SU-DHL-6 (cell line): ENCODE data around the gene APBB2.

ENCODE experiments used
- H2AFZ ChIP-seq: fragments of 200-600 bp; sonication (generic); 2 replicates; pipeline ENCODE4 v1.6.1; 2014; ENCODE audit warnings: low read depth, mild to moderate bottlenecking, moderate library complexity, mixed read lengths, antibody characterized with exemption, low read length; ENCODE audit not compliant: severe bottlenecking
- H3F3A ChIP-seq: fragments of 200-600 bp; shearing (Covaris generic); 2 replicates; pipeline ENCODE4 v1.6.0; 2016; ENCODE audit warnings: antibody characterized with exemption, mild to moderate bottlenecking; ENCODE audit not compliant: insufficient read depth
- H3K27ac ChIP-seq: fragments of 200-600 bp; sonication (generic); 2 replicates; pipeline ENCODE4 v1.5.1; 2016; ENCODE audit warnings: low read depth, mild to moderate bottlenecking, low read length, moderate library complexity, mixed read lengths
- H3K27me3 ChIP-seq: fragments of 200-600 bp; sonication (generic), shearing (Covaris generic); 2 replicates; pipeline ENCODE4 v1.6.0; 2014; ENCODE audit warnings: mild to moderate bottlenecking, low read length
- H3K36me3 ChIP-seq: fragments of 200-600 bp; sonication (generic); 2 replicates; pipeline ENCODE4 v1.6.1; 2014; ENCODE audit warnings: mild to moderate bottlenecking, low read length, mixed read lengths
- H3K4me2 ChIP-seq: fragments of 300-600, 200-600 bp; shearing (Covaris generic), sonication (generic); 2 replicates; pipeline ENCODE4 v1.6.0; 2014; ENCODE audit warnings: low read length, low read depth, mild to moderate bottlenecking; ENCODE audit not compliant: poor library complexity, severe bottlenecking
- H3K4me3 ChIP-seq: fragments of 200-600 bp; sonication (generic); 2 replicates; pipeline ENCODE4 v1.5.1; 2014; ENCODE audit warnings: antibody characterized with exemption, low read length, mild to moderate bottlenecking, mixed read lengths; ENCODE audit not compliant: insufficient read depth, poor library complexity, severe bottlenecking
- H3K79me2 ChIP-seq: fragments of 200-600 bp; sonication (generic); 2 replicates; pipeline ENCODE4 v1.6.1; 2014; ENCODE audit warnings: mild to moderate bottlenecking, low read length, moderate library complexity; ENCODE audit not compliant: insufficient read depth
- H3K9ac ChIP-seq: fragments of 200-600 bp; sonication (generic); 2 replicates; pipeline ENCODE4 v1.7.0; 2014; ENCODE audit warnings: mild to moderate bottlenecking, low read length
- H3K9me2 ChIP-seq: fragments of 200-600 bp; sonication (generic); replicated peaks from 2 replicates; pipeline ENCODE4 v1.6.1; 2014; ENCODE audit warnings: low read length; ENCODE audit not compliant: insufficient read depth
- H3K9me3 ChIP-seq: fragments of 200-600 bp; sonication (generic); 2 replicates; pipeline ENCODE4 v1.6.1; 2014; ENCODE audit warnings: low read length, mixed read lengths; ENCODE audit not compliant: insufficient read depth
- H4K20me1 ChIP-seq: fragments of 200-600 bp; sonication (generic); 2 replicates; pipeline ENCODE4 v1.6.1; 2014; ENCODE audit warnings: low read depth, mild to moderate bottlenecking, antibody characterized with exemption, low read length, moderate library complexity, mixed read lengths
- EZH2phosphoT487 ChIP-seq: fragments of 200-600 bp; sonication (generic), shearing (Covaris generic); conservative IDR thresholded peaks from 2 replicates; pipeline ENCODE4 v1.6.1; 2018; ENCODE audit warnings: mild to moderate bottlenecking, antibody characterized with exemption, low read length, moderate library complexity, mixed read lengths
- TF ChIP-seq, protein P1 (sequence below): fragments of 200-600 bp; sonication (generic); IDR thresholded peaks from one replicate; pipeline ENCODE4 v1.5.1; 2017; ENCODE audit warnings: antibody characterized with exemption, mild to moderate bottlenecking, low read length, moderate library complexity; ENCODE audit not compliant: insufficient read depth, poor library complexity, severe bottlenecking

APBB2 gene

DNA sequence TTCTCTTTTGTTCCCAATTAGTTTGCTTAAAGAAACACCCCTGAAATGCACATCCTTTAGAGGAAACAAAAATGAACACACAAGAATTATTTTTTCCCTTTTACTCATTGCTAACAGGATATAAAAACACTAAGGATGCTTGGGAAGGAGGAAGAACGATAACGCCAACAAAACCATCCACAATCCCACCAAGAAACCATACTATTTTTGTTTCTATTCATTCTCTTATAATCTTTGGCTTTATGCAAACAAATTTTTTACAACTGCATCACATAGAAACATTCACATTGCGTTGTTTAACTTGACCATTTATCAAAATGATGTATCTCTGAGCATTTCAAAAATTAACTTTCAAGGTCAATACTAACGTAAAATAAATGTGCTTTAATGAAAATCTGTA lies 12.0 kb downstream of the APBB2 start:
- Histone ChIP-seq H3K27me3 (no peaks in the 10 kb centered on the region), H3K36me3 (no peaks in the 10 kb centered on the region), H4K20me1 (peaks cover 34% of the 10 kb centered on the region), H3K27ac (no peak overlapping the region), H3K9me3 (no peaks in the 10 kb centered on the region), H2AFZ (no peak overlapping the region), H3K9me2 (no peaks in the 10 kb centered on the region), H3K4me2 (no peak overlapping the region), H3K4me3 (no peak overlapping the region), H3K9ac (no peak overlapping the region), H3F3A (0 out of 2 replicates have a peak, but pooled peaks cover 5% of the 10 kb centered on the region), H3K79me2 (peaks cover 96% of the 10 kb centered on the region)
- TF ChIP-seq EZH2phosphoT487: no peak
- TF ChIP-seq, protein P1, sequence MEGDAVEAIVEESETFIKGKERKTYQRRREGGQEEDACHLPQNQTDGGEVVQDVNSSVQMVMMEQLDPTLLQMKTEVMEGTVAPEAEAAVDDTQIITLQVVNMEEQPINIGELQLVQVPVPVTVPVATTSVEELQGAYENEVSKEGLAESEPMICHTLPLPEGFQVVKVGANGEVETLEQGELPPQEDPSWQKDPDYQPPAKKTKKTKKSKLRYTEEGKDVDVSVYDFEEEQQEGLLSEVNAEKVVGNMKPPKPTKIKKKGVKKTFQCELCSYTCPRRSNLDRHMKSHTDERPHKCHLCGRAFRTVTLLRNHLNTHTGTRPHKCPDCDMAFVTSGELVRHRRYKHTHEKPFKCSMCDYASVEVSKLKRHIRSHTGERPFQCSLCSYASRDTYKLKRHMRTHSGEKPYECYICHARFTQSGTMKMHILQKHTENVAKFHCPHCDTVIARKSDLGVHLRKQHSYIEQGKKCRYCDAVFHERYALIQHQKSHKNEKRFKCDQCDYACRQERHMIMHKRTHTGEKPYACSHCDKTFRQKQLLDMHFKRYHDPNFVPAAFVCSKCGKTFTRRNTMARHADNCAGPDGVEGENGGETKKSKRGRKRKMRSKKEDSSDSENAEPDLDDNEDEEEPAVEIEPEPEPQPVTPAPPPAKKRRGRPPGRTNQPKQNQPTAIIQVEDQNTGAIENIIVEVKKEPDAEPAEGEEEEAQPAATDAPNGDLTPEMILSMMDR: no peak

- H3F3A ChIP-seq: 0 out of 2 replicates have a peak, but pooled peaks cover 5% of the 10 kb centered on the region
- peaks cover 34% of the 10 kb centered on the region for H4K20me1 ChIP-seq
- no peak overlapping the region for H3K4me3 ChIP-seq
- no peaks in the 10 kb centered on the region for H3K9me3 ChIP-seq
- H3K9me2 ChIP-seq: no peaks in the 10 kb centered on the region
- no peak overlapping the region for H3K27ac ChIP-seq
- peaks cover 98% of the 10 kb centered on the region for H3K79me2 ChIP-seq
- no peak overlapping the region for H3K9ac ChIP-seq
- no peak overlapping the region for H3K4me2 ChIP-seq
- no peaks in the 10 kb centered on the region for H3K27me3 ChIP-seq
- no peak overlapping the region for H2AFZ ChIP-seq
- no peaks in the 10 kb centered on the region for H3K36me3 ChIP-seq
- TF ChIP-seq EZH2phosphoT487: no peak
- TF ChIP-seq, protein P1: no peak
Measured at GRCh38 chr4:41200486-41201017, 13.8 kb downstream of the APBB2 start.

- H3K36me3 ChIP-seq: no peaks in the 10 kb centered on the region
- no peaks in the 10 kb centered on the region for H3K27me3 ChIP-seq
Measured at GRCh38 chr4:41199788-41200187, 14.6 kb downstream of the APBB2 start.

More at GRCh38 chr4:41199788-41200187, 14.6 kb downstream of the APBB2 start:
- Histone ChIP-seq H3K4me2 (no peak overlapping the region), H3F3A (0 out of 2 replicates have a peak, but pooled peaks cover 5% of the 10 kb centered on the region), H3K9me2 (no peaks in the 10 kb centered on the region), H3K79me2 (peaks cover 98% of the 10 kb centered on the region), H4K20me1 (peaks cover 34% of the 10 kb centered on the region), H3K9ac (no peak overlapping the region), H3K27ac (no peak overlapping the region), H3K4me3 (no peak overlapping the region), H2AFZ (no peak overlapping the region), H3K9me3 (no peaks in the 10 kb centered on the region)
- no peak for TF ChIP-seq EZH2phosphoT487
- TF ChIP-seq, protein P1: no peak
